Sigmoid colon (tissue), 4 donors: ENCODE measurements around the gene OGFRL1.

Experiments used
- EP300 ChIP-seq, 4 donors: sonication (generic); formaldehyde crosslinking; IDR thresholded peaks; one replicate each; pipeline ENCODE4 v1.6.1; 2017; ENCODE audit warnings: antibody characterized with exemption in 4 of 4
- POLR2AphosphoS5 ChIP-seq, 4 donors: sonication (generic); formaldehyde crosslinking; IDR thresholded peaks; one replicate each; pipeline ENCODE4 v1.6.1; 2017; ENCODE audit warnings: antibody characterized with exemption in 4 of 4
- TF ChIP-seq, protein P1 (sequence below), 4 experiments: fragments of 450-650 bp in 3 of 4; fragments of 200-600 bp in 1 of 4; IDR thresholded peaks; one replicate each; pipeline ENCODE4 v1.5.1; 2016 to 2019; ENCODE audit warnings: antibody characterized with exemption in 4 of 4, mild to moderate bottlenecking in 3 of 4, moderate library complexity in 2 of 4

DNA sequence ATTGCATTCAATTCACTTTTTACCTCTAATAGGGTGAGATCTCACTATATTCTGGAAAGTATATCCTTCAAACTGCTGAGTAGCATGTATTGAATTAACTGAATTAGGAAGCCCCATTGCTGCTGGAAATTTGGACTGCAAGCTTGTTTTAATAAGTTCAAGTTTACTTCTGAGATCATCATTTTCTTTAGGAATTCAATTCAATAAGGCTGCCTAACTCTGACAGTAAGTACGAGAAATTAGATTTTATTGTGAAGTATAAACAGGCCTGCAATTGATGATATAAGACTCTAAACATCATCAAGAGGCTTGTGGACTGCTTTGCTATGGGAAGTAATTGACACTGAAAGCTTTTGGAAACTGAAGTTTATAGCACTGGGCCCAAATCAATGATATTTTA lies 44.4 kb downstream of the OGFRL1 start:
- TF ChIP-seq POLR2AphosphoS5 (IDR thresholded peaks at IDR 0.05): no peak
- no peak for TF ChIP-seq EP300 (IDR thresholded peaks at IDR 0.05)
- TF ChIP-seq, protein P1, sequence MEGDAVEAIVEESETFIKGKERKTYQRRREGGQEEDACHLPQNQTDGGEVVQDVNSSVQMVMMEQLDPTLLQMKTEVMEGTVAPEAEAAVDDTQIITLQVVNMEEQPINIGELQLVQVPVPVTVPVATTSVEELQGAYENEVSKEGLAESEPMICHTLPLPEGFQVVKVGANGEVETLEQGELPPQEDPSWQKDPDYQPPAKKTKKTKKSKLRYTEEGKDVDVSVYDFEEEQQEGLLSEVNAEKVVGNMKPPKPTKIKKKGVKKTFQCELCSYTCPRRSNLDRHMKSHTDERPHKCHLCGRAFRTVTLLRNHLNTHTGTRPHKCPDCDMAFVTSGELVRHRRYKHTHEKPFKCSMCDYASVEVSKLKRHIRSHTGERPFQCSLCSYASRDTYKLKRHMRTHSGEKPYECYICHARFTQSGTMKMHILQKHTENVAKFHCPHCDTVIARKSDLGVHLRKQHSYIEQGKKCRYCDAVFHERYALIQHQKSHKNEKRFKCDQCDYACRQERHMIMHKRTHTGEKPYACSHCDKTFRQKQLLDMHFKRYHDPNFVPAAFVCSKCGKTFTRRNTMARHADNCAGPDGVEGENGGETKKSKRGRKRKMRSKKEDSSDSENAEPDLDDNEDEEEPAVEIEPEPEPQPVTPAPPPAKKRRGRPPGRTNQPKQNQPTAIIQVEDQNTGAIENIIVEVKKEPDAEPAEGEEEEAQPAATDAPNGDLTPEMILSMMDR (IDR thresholded peaks at IDR 0.05): no peak
